Stimulated activated CD8-positive, alpha-beta memory T cell treated with anti-CD3 and anti-CD28 coated beads, Interleukin-4, amount 100 ng/mL, for 4 hours (primary cell): Measurements from ENCODE around the gene TNXB.

Source experiments
- DNase-seq, 2 donors: peaks; one replicate each; pipeline ENCODE4 v3.0.0-alpha.2; 2020; ENCODE audit warnings: low read depth in 2 of 2, low spot score in 1 of 2

The TNXB gene

GRCh38 chr6:32140420-32141046 is 31.4 kb upstream of the TNXB start:
- no peak for DNase-seq

- DNase-seq = no peak
Measured at GRCh38 chr6:32139590-32139989, 30.5 kb upstream of the TNXB start.

- DNase-seq = no peak
Measured at GRCh38 chr6:32137454-32137853, 28.3 kb upstream of the TNXB start.

GRCh38 chr6:32133786-32134185 is 24.6 kb upstream of the TNXB start:
- no peak for DNase-seq

GRCh38 chr6:32132110-32132509 is 23.0 kb upstream of the TNXB start:
- no peak for DNase-seq

- DNase-seq = no peak
Measured at GRCh38 chr6:32131439-32131948, 22.4 kb upstream of the TNXB start.

GRCh38 chr6:32129297-32130088 is 20.4 kb upstream of the TNXB start:
- DNase-seq = no peak

GRCh38 chr6:32128751-32129296 is 19.7 kb upstream of the TNXB start:
- no peak for DNase-seq

- DNase-seq = peak; percentile 94 to 97
Measured at GRCh38 chr6:32127717-32128592, 18.8 kb upstream of the TNXB start, which contains the start of gene ATF6B. ATF6B (minus strand) TSS chr6:32128246; CDS start chr6:32128207, 39 bp downstream.

GRCh38 chr6:32127409-32127716 is 18.2 kb upstream of the TNXB start:
- DNase-seq = no peak

GRCh38 chr6:32126880-32127279 is 17.7 kb upstream of the TNXB start:
- no peak for DNase-seq

GRCh38 chr6:32123681-32124080 is 14.5 kb upstream of the TNXB start:
- DNase-seq = no peak

GRCh38 chr6:32120573-32121059 is 11.5 kb upstream of the TNXB start:
- DNase-seq = no peak

- peak; percentile 24 for DNase-seq
Measured at GRCh38 chr6:32118782-32119628, 9.9 kb upstream of the TNXB start.

GRCh38 chr6:32117461-32117860 is 8.3 kb upstream of the TNXB start:
- DNase-seq = no peak

GRCh38 chr6:32116674-32117073 is 7.5 kb upstream of the TNXB start:
- no peak for DNase-seq

- no peak for DNase-seq
Measured at GRCh38 chr6:32115623-32116022, 6.5 kb upstream of the TNXB start.

- DNase-seq = no peak
Measured at GRCh38 chr6:32114796-32115195, 5.7 kb upstream of the TNXB start.

GRCh38 chr6:32113386-32114352 is 4.5 kb upstream of the TNXB start:
- no peak for DNase-seq
